Measurements from ENCODE around the gene SIRPA.

SIRPA gene

GRCh38 chr20:1887756-1888155 lies 7.5 kb upstream of the SIRPA start:
- no peak for DNase-seq

GRCh38 chr20:1888796-1889463 lies 6.3 kb upstream of the SIRPA start:
- DNase-seq: no peak

GRCh38 chr20:1890469-1891262 lies 4.5 kb upstream of the SIRPA start:
- peak in 31 of 56 donors; percentile 15 to 82 (median 55) for DNase-seq

- no peak for DNase-seq
Measured at GRCh38 chr20:1891263-1892118, 3.7 kb upstream of the SIRPA start.

GRCh38 chr20:1892119-1892385 lies 3.2 kb upstream of the SIRPA start:
- no peak for DNase-seq

GRCh38 chr20:1893721-1894470 lies 1.3 kb upstream of the SIRPA start:
- DNase-seq: peak in 18 of 56 donors; percentile 37 to 72 (median 58)

- DNase-seq: peak in 32 of 56 donors; percentile 37 to 83 (median 71)
Measured at GRCh38 chr20:1894471-1894950, 696 bp upstream of the SIRPA start.

GRCh38 chr20:1895674-1896483 lies 672 bp downstream of the SIRPA start:
- DNase-seq: peak in 7 of 56 donors; percentile 30 to 66 (median 50)

- peak in 3 of 56 donors; percentile 54 to 64 (median 56) for DNase-seq
Measured at GRCh38 chr20:1896484-1897258, 1.5 kb downstream of the SIRPA start.

- DNase-seq: peak in 23 of 56 donors; percentile 16 to 70 (median 35)
Measured at GRCh38 chr20:1897541-1897940, 2.3 kb downstream of the SIRPA start.

- DNase-seq: no peak
Measured at GRCh38 chr20:1897965-1898464, 2.8 kb downstream of the SIRPA start.

- DNase-seq: peak in 11 of 56 donors; percentile 17 to 49 (median 36)
Measured at GRCh38 chr20:1898482-1899240, 3.5 kb downstream of the SIRPA start.

GRCh38 chr20:1899241-1899525 lies 4.0 kb downstream of the SIRPA start:
- DNase-seq: no peak

- DNase-seq: peak in 45 of 56 donors; percentile 21 to 87 (median 58)
Measured at GRCh38 chr20:1900321-1900801, 5.2 kb downstream of the SIRPA start.

- peak in 11 of 56 donors; percentile 25 to 52 (median 37) for DNase-seq
Measured at GRCh38 chr20:1901704-1902103, 6.5 kb downstream of the SIRPA start.

GRCh38 chr20:1902188-1902587 lies 7.0 kb downstream of the SIRPA start:
- DNase-seq: no peak

GRCh38 chr20:1904135-1904534 lies 8.9 kb downstream of the SIRPA start:
- no peak for DNase-seq

GRCh38 chr20:1905009-1905408 lies 9.8 kb downstream of the SIRPA start:
- no peak for DNase-seq
